Neural progenitor cell (in vitro differentiated cells): ENCODE data around the gene MSI2.

Experiments used
- CTCF ChIP-seq: fragments of 200-600 bp; sonication (generic); IDR thresholded peaks from 2 replicates; pipeline ENCODE4 v1.5.1; 2017; ENCODE audit warnings: antibody characterized with exemption, mild to moderate bottlenecking
- EZH2 ChIP-seq: fragments of 200-600 bp; sonication (generic); IDR thresholded peaks from 2 replicates; pipeline ENCODE4 v1.6.1; 2017; ENCODE audit warnings: antibody characterized with exemption, mild to moderate bottlenecking, moderate library complexity

DNA sequence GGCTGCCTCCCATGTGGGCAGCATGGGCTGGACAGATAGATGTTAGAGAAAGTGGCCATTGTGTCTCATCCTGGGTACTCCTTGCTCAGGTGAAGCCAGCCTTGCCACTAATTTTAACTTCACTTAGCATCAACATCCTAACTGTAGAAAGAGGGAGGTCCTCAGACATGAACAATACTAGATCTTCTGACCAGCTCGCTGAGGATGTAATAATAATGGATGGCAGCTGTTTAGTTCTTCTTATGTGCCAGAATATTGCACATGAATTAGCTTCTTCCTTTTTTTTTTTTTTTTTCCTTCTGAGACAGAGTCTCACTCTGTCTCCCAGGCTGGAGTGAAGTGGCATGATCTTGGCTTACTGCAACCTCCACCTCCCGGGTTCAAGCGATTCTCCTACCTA lies 256.4 kb downstream of the MSI2 start:
- no peak for TF ChIP-seq EZH2
- TF ChIP-seq CTCF: no peak
